Mucosa of descending colon (tissue), 3 donors: ENCODE data around the gene CLTCL1. TPM values are rescaled to one million over a fixed set of nuclear protein-coding genes. Genes with fewer than 3 reads are reported as not detected.

Experiments
- ATAC-seq: fragments of 200-7000 bp; cut with Tn5 transposase; one replicate; pipeline ENCODE4 v1.9.1; 2020; ENCODE audit warnings: mild to moderate bottlenecking, moderate library complexity
- DNase-seq, 3 donors: peaks; one replicate each; pipeline ENCODE4 v3.0.0-alpha.2; 2020
- H3K36me3 ChIP-seq: fragments of 200-600 bp; one replicate; pipeline ENCODE4 v1.8.0; 2021; ENCODE audit warnings: low read depth, mild to moderate bottlenecking
- H3K4me1 ChIP-seq: fragments of 200-600 bp; one replicate; pipeline ENCODE4 v1.8.0; 2021; ENCODE audit warnings: low read depth, mild to moderate bottlenecking
- H3K4me3 ChIP-seq: fragments of 200-600 bp; one replicate; pipeline ENCODE4 v1.8.0; 2021; ENCODE audit warnings: mild to moderate bottlenecking
- H3K9me3 ChIP-seq: fragments of 200-600 bp; one replicate; pipeline ENCODE4 v1.8.0; 2021; ENCODE audit warnings: mild to moderate bottlenecking
- CTCF ChIP-seq: fragments of 200-600 bp; IDR thresholded peaks from one replicate; pipeline ENCODE4 v1.8.0; 2022; ENCODE audit warnings: antibody characterized with exemption, mild to moderate bottlenecking
- intact Hi-C, 2 donors: fragments of 100-400 bp; cut with DNase I in 1 of 2; cut with micrococcal nuclease in 1 of 2; formaldehyde crosslinking; loops; one replicate each; pipeline versions ENCODE4 v1.11.0 to v1.11.1; 2022; cut with DNase I, micrococcal nuclease
- total RNA-seq, 3 donors: library from RNA; stranded (reverse); fragmentation: NEBNext Ultra II Directional in 2 of 3; extraction: Animal tissue kit (Norgen Biotek cat#: 25700) in 2 of 3; gene quantifications; one replicate each; pipeline versions ENCODE4 v1.2.1 to v1.2.4, GENCODE V29; 2021 to 2023
- donor health status: DM: no; HTN: no; CAD: no; lungs with moderate emphysema.
- donor health status: DM: no; HTN: no; CAD: no.
- donor health status: DM: no; HTN: yes; CAD: no.

Gene CLTCL1
- total RNA-seq, 3 donors from 2014 or later = 3.0 to 5.9 (median 5.7) TPM

- intact Hi-C loops = no loop called here
- ATAC-seq = no peak
Observed at GRCh38 chr22:19137384-19138216, 153.9 kb downstream of the CLTCL1 start.

GRCh38 chr22:19136915-19137314, 154.6 kb downstream of the CLTCL1 start:
- no peaks in the 10 kb centered on the region for H3K9me3 ChIP-seq
- intact Hi-C loops = no loop called here
- ATAC-seq (no peak), DNase-seq (no peak)
- TF ChIP-seq CTCF = no peak
- no peaks in the 10 kb centered on the region for H3K4me1 ChIP-seq
- H3K36me3 ChIP-seq = peaks cover 5% of the 10 kb centered on the region
- no peak overlapping the region for H3K4me3 ChIP-seq

More at GRCh38 chr22:19137384-19138216, 153.9 kb downstream of the CLTCL1 start:
- DNase-seq = no peak
- TF ChIP-seq CTCF = no peak
- Histone ChIP-seq H3K36me3 (peaks cover 5% of the 10 kb centered on the region), H3K4me1 (no peaks in the 10 kb centered on the region), H3K4me3 (no peak overlapping the region), H3K9me3 (no peaks in the 10 kb centered on the region)

- Histone ChIP-seq H3K36me3 (peaks cover 5% of the 10 kb centered on the region), H3K4me3 (no peak overlapping the region), H3K9me3 (no peaks in the 10 kb centered on the region), H3K4me1 (no peaks in the 10 kb centered on the region)
- ATAC-seq = no peak
- DNase-seq = no peak
- TF ChIP-seq CTCF = no peak
- intact Hi-C loops = no loop called here
Observed at GRCh38 chr22:19134874-19135273, 156.6 kb downstream of the CLTCL1 start.

GRCh38 chr22:19134176-19134831, 157.2 kb downstream of the CLTCL1 start:
- peaks cover 5% of the 10 kb centered on the region for H3K36me3 ChIP-seq
- peak; percentile 7 for ATAC-seq
- intact Hi-C loops = no loop called here
- no peak for TF ChIP-seq CTCF
- DNase-seq = no peak
- no peaks in the 10 kb centered on the region for H3K4me1 ChIP-seq
- H3K4me3 ChIP-seq = no peak overlapping the region
- no peaks in the 10 kb centered on the region for H3K9me3 ChIP-seq

- no peaks in the 10 kb centered on the region for H3K9me3 ChIP-seq
- H3K4me3 ChIP-seq = no peak overlapping the region
- no peak for TF ChIP-seq CTCF
- intact Hi-C loops = no loop called here
- DNase-seq (no peak), ATAC-seq (no peak)
- peaks cover 5% of the 10 kb centered on the region for H3K36me3 ChIP-seq
- no peaks in the 10 kb centered on the region for H3K4me1 ChIP-seq
Observed at GRCh38 chr22:19133561-19133960, 158.0 kb downstream of the CLTCL1 start.
